Neuron (in vitro differentiated cells): ENCODE results near the gene TDRKH.

ENCODE experiments used
- H2AFZ ChIP-seq: one replicate; pipeline ENCODE4 v1.6.1; 2013; ENCODE audit warnings: low read depth, mild to moderate bottlenecking, inconsistent platforms, low read length, moderate library complexity
- H3K27me3 ChIP-seq: one replicate; pipeline ENCODE4 v1.6.1; 2013; ENCODE audit warnings: low read length; ENCODE audit not compliant: insufficient read depth
- H3K36me3 ChIP-seq: one replicate; pipeline ENCODE4 v1.6.1; 2013; ENCODE audit warnings: low read length; ENCODE audit not compliant: insufficient read depth
- H3K4me1 ChIP-seq: one replicate; pipeline ENCODE4 v1.6.1; 2013; ENCODE audit warnings: low read length; ENCODE audit not compliant: insufficient read depth
- H3K4me3 ChIP-seq: 2 replicates; pipeline ENCODE4 v1.5.1; 2013; ENCODE audit warnings: mild to moderate bottlenecking, low read length, moderate library complexity
- H3K9me3 ChIP-seq: one replicate; pipeline ENCODE4 v1.6.1; 2013; ENCODE audit warnings: low read length

TDRKH gene

DNA sequence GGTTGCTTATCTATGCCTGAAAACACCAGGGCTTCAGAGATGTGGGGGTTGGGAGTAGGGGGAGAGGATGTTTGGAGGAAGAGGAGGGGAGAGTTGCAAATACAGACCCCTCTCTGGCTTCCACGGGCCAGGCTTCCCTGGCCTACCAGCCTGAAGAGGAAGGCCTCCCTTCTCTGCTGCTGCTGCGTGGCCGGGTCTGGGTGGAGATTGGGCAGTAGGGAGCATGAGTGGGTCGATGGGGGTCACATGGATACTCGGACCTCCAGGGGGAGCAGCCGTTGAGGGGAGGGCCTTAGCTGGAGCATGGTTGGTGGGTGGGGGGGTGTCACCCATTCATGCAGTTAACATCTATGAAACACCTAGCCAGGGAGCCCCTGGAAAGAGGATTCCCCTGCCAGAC, 39.8 kb upstream of the TDRKH start:
- peaks cover 15% of the 10 kb centered on the region for H3K4me1 ChIP-seq
- peaks cover 28% of the 10 kb centered on the region for H3K27me3 ChIP-seq
- no peak overlapping the region for H2AFZ ChIP-seq
- H3K36me3 ChIP-seq = no peaks in the 10 kb centered on the region
- H3K4me3 ChIP-seq = no peak overlapping the region
- H3K9me3 ChIP-seq = no peaks in the 10 kb centered on the region

- no peak overlapping the region for H3K4me3 ChIP-seq
These were observed 39.2 kb upstream of the TDRKH start for GRCh38 chr1:151829352-151830046.

DNA sequence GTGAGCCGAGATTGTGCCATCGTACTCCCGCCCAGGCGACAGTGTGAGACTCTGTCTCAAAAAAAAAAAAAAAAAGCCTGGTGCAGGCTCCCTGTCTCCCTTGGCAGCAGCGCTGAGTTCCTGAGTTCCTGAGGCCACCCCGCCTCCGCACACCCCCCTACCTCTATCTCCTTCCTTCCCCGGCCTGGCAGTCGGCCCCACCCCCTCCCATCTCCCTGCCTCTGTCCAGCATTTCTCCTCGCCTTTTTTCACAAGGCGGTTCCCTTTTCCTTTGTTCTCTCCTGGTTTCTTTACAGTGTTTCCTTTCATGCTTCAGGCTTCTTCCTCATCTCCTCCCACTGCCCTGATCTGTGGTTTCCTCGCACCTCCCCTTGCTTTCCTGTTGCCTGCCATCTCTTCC, 38.6 kb upstream of the TDRKH start:
- H2AFZ ChIP-seq = no peak overlapping the region
- H3K9me3 ChIP-seq = no peaks in the 10 kb centered on the region
- no peak overlapping the region for H3K4me3 ChIP-seq
- peaks cover 34% of the 10 kb centered on the region for H3K27me3 ChIP-seq
- H3K4me1 ChIP-seq = peaks cover 15% of the 10 kb centered on the region
- no peaks in the 10 kb centered on the region for H3K36me3 ChIP-seq

More at GRCh38 chr1:151829352-151830046, 39.2 kb upstream of the TDRKH start:
- Histone ChIP-seq H3K27me3 (peaks cover 32% of the 10 kb centered on the region), H2AFZ (no peak overlapping the region), H3K9me3 (no peaks in the 10 kb centered on the region), H3K4me1 (peaks cover 15% of the 10 kb centered on the region), H3K36me3 (no peaks in the 10 kb centered on the region)

DNA sequence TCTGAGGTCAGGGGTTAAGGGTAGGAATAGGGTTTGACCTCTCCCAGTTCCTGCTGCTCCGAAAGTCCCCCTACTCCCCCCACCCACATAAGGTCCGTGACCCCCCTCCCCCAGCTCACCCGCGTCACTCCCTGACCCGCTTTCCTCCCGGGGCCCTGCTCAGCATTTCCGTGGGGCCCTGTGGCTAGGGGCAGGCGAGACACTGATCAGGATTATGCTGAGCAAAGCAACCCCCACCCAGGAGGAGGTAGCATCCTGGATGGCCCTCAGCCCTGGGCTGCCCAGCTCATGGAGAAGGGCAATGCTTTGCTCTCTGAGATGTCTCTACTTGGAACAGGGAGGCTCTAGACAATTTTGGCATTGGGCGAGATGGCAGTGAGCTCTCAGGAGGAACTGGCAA, 37.6 kb upstream of the TDRKH start:
- no peak overlapping the region for H3K4me3 ChIP-seq
- no peaks in the 10 kb centered on the region for H3K36me3 ChIP-seq
- H3K9me3 ChIP-seq = no peaks in the 10 kb centered on the region
- no peak overlapping the region for H2AFZ ChIP-seq
- H3K27me3 ChIP-seq = peaks cover 35% of the 10 kb centered on the region
- peaks cover 15% of the 10 kb centered on the region for H3K4me1 ChIP-seq

DNA sequence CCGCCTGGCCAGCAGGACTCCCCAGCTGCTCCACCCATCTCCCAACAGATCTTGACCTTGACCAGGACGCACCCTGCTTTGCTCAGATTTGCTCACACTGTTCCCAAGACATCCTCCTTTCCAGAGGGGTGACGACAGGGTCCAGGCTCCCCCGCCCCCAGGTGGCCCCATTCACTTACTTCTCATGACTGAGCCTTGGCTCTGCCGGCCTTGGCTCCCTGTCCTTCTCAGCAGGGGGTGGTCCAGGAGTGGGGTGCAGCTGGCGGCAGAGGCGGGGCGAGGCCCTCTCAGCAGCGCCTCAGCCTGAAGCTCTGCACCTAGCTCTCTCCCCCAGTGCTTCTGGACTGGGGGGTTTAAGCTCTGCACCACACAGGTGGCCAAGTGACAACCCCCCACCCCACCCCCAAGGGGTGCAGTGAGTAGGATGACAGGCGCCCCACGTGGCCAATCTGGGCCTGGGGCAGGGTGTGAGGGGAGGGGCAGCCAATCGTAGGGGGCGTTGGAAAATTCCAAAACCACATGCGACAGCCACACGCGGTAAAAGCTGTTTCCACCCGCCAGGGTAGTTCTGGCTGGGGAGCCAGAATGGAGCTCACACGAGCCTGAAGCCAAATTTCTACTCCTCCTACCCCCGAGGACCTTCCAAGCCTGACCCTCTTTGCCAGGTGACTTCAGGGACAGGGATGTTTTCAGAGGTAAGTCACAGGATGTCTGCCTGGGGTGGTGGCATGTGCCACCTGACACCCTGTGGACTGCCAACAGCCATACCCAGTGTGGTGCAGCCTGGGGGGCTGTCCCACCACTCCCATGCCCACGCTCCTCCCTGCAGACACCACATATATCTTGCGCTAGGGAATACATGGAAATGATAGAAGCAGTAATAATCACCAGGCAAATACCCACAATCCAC, 35.7 kb upstream of the TDRKH start:
- peaks cover 34% of the 10 kb centered on the region for H3K27me3 ChIP-seq
- no peak overlapping the region for H2AFZ ChIP-seq
- H3K4me1 ChIP-seq = peaks cover 15% of the 10 kb centered on the region
- no peaks in the 10 kb centered on the region for H3K36me3 ChIP-seq
- H3K9me3 ChIP-seq = no peaks in the 10 kb centered on the region
- H3K4me3 ChIP-seq = no peak overlapping the region

GRCh38 chr1:151825204-151825603, 34.9 kb upstream of the TDRKH start:
- H3K36me3 ChIP-seq = no peaks in the 10 kb centered on the region
- H3K9me3 ChIP-seq = no peaks in the 10 kb centered on the region
- H3K4me1 ChIP-seq = peaks cover 15% of the 10 kb centered on the region
- no peak overlapping the region for H2AFZ ChIP-seq
- H3K4me3 ChIP-seq = no peak overlapping the region
- H3K27me3 ChIP-seq = peaks cover 34% of the 10 kb centered on the region

- H2AFZ ChIP-seq = no peak overlapping the region
- no peak overlapping the region for H3K4me3 ChIP-seq
- no peaks in the 10 kb centered on the region for H3K9me3 ChIP-seq
- peaks cover 45% of the 10 kb centered on the region for H3K27me3 ChIP-seq
- peaks cover under 1% of the 10 kb centered on the region for H3K4me1 ChIP-seq
- H3K36me3 ChIP-seq = no peaks in the 10 kb centered on the region
These were observed 32.9 kb upstream of the TDRKH start for GRCh38 chr1:151823175-151823574.

- H2AFZ ChIP-seq = no peak overlapping the region
- no peaks in the 10 kb centered on the region for H3K9me3 ChIP-seq
- H3K36me3 ChIP-seq = no peaks in the 10 kb centered on the region
- peaks cover 52% of the 10 kb centered on the region for H3K27me3 ChIP-seq
- no peak overlapping the region for H3K4me3 ChIP-seq
- H3K4me1 ChIP-seq = no peaks in the 10 kb centered on the region
These were observed 32.1 kb upstream of the TDRKH start for GRCh38 chr1:151822404-151822803.

GRCh38 chr1:151820940-151821339, 30.6 kb upstream of the TDRKH start:
- H3K4me3 ChIP-seq = no peak overlapping the region
- H3K27me3 ChIP-seq = peaks cover 64% of the 10 kb centered on the region
- no peaks in the 10 kb centered on the region for H3K36me3 ChIP-seq
- H3K9me3 ChIP-seq = no peaks in the 10 kb centered on the region
- H2AFZ ChIP-seq = no peak overlapping the region
- no peaks in the 10 kb centered on the region for H3K4me1 ChIP-seq

- Histone ChIP-seq H3K4me1 (no peaks in the 10 kb centered on the region), H3K9me3 (no peaks in the 10 kb centered on the region), H2AFZ (no peak overlapping the region), H3K4me3 (no peak overlapping the region), H3K27me3 (peaks cover 62% of the 10 kb centered on the region), H3K36me3 (no peaks in the 10 kb centered on the region)
These were observed 29.8 kb upstream of the TDRKH start for GRCh38 chr1:151819976-151820623.

DNA sequence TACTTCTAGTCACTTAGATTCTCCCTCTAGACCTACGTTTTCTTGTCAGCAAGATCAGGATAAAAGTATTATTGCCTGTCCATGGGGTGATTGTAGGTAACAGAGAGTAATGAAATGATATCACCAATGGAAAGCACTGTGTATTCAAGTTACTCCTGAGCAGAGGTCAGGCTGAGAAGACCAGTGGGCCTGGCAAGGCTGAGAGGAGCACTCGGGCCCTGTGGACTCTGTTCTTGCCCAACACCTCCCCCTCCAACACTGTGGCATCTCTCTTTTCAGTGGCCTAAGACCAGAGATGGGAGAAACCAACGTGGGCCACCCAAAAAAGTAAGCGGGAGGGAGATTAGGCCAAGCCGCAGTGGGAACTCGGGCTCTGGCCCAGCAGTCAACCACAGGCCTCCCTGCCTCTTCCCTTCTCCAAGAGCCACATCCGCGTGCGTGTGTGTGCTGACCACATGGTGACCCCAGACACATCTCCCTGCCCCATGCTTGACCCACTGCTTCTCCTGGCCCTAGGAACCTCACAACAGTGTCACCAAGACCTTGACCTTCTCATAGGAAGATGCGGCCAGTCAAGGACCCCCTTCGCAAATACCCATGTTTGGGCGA, 29.0 kb upstream of the TDRKH start:
- Histone ChIP-seq H3K4me1 (no peaks in the 10 kb centered on the region), H2AFZ (no peak overlapping the region), H3K4me3 (no peak overlapping the region), H3K27me3 (peaks cover 62% of the 10 kb centered on the region), H3K36me3 (no peaks in the 10 kb centered on the region), H3K9me3 (no peaks in the 10 kb centered on the region)

DNA sequence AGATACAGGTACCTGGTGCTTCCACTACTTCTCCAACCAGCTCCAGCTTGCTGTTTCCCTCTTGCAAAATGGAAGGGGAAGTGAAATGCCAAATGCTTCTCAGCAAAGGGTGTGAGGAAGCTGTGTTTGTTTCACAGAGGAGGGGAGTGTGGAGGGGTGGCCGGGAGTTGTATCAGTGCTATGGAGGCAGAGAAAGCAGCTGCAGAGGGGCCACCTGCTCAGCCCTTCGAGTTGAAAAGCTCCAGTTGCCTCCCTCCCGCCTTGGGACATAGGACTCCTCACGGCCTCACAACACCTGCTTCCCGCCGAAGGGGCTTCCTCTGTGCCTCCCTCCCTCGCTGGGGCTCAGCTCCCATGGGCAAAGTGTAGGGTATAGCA, 27.0 kb upstream of the TDRKH start:
- H3K9me3 ChIP-seq = no peaks in the 10 kb centered on the region
- H2AFZ ChIP-seq = no peak overlapping the region
- no peaks in the 10 kb centered on the region for H3K4me1 ChIP-seq
- peaks cover 63% of the 10 kb centered on the region for H3K27me3 ChIP-seq
- H3K4me3 ChIP-seq = no peak overlapping the region
- H3K36me3 ChIP-seq = no peaks in the 10 kb centered on the region
